HCT116 (cell line): ENCODE results near the gene COX15.

Source experiments
- CBX3 ChIP-seq: IDR thresholded peaks from 2 replicates; pipeline ENCODE4 v1.6.1; 2012; ENCODE audit warnings: low read depth
- CEBPB ChIP-seq: IDR thresholded peaks from 2 replicates; pipeline ENCODE4 v1.6.1; 2012; ENCODE audit warnings: low read depth
- EZH2 ChIP-seq: fragments of 200-600 bp; sonication (generic); IDR thresholded peaks from 2 replicates; pipeline ENCODE4 v1.6.1; 2017; ENCODE audit warnings: antibody characterized with exemption, mixed run types
- JUND ChIP-seq: IDR thresholded peaks from 2 replicates; pipeline ENCODE4 v1.6.1; 2012
- POLR2A ChIP-seq: IDR thresholded peaks from 2 replicates; pipeline ENCODE4 v1.7.0; 2011; ENCODE audit warnings: borderline replicate concordance; ENCODE audit not compliant: insufficient read depth, insufficient read length; ENCODE audit errors: extremely low read depth
- POLR2AphosphoS5 ChIP-seq: IDR thresholded peaks from 2 replicates; pipeline ENCODE4 v1.6.1; 2011; ENCODE audit warnings: mild to moderate bottlenecking, low read depth, low read length, moderate library complexity
- YY1 ChIP-seq: IDR thresholded peaks from 2 replicates; pipeline ENCODE4 v1.6.1; 2011; ENCODE audit warnings: low read length, low read depth, moderate library complexity, mild to moderate bottlenecking; ENCODE audit not compliant: insufficient replicate concordance; ENCODE audit errors: extremely low read depth
- ZFX ChIP-seq: fragments of 450-650 bp; IDR thresholded peaks from 2 replicates; pipeline ENCODE4 v1.6.1; 2017
- ZNF274 ChIP-seq: fragments of 200-500 bp; sonication (Bioruptor generic); IDR thresholded peaks from 2 replicates; pipeline ENCODE4 v1.6.1; 2014; ENCODE audit warnings: mild to moderate bottlenecking, low read depth, low read length, inconsistent platforms
- TF ChIP-seq, protein P1 (sequence below), 3 experiments: fragments of 200-600 bp in 1 of 3; sonication (generic) in 1 of 3; IDR thresholded peaks in 2 of 3; conservative IDR thresholded peaks in 1 of 3; 2 replicates each; pipeline ENCODE4 v1.5.1; 2012 to 2017; ENCODE audit warnings: low read depth in 2 of 3, low read length in 2 of 3, antibody characterized with exemption in 1 of 3, borderline replicate concordance in 1 of 3, control low read depth in 1 of 3, mild to moderate bottlenecking in 1 of 3, mixed read lengths in 1 of 3, mixed run types in 1 of 3, moderate library complexity in 1 of 3; ENCODE audit not compliant: insufficient read depth in 1 of 3
- TF ChIP-seq, protein P2 (sequence below): IDR thresholded peaks from 2 replicates; pipeline ENCODE4 v1.6.1; 2012
- TF ChIP-seq, protein P3 (sequence below): IDR thresholded peaks from 2 replicates; pipeline ENCODE4 v1.6.1; 2012
- TF ChIP-seq, protein P4 (sequence below): IDR thresholded peaks from 2 replicates; pipeline ENCODE4 v1.6.1; 2011; ENCODE audit warnings: mild to moderate bottlenecking, low read length, moderate library complexity; ENCODE audit not compliant: insufficient replicate concordance; ENCODE audit errors: extremely low read depth
- TF ChIP-seq, protein P5 (sequence below): IDR thresholded peaks from 2 replicates; pipeline ENCODE4 v1.6.1; 2012; ENCODE audit warnings: low read depth

DNA sequence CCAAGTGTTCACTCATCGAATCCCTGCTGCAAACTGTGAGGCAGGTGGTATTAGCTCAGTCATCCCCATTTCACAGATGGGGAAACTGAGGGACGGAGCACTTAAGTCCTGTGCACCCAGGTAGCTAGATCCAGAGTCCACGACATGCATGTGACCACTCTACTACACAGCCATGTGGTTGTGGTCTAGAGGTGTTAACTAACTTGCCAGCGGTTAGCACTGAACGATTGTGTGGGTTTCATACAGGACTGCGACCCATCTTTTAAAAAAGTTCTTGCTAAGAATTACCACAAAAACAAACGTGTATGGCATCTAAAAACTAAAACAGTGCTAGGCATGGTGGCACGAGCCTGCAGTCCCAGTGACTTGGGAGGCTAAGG, 34.4 kb upstream of the COX15 start:
- TF ChIP-seq, protein P1, sequence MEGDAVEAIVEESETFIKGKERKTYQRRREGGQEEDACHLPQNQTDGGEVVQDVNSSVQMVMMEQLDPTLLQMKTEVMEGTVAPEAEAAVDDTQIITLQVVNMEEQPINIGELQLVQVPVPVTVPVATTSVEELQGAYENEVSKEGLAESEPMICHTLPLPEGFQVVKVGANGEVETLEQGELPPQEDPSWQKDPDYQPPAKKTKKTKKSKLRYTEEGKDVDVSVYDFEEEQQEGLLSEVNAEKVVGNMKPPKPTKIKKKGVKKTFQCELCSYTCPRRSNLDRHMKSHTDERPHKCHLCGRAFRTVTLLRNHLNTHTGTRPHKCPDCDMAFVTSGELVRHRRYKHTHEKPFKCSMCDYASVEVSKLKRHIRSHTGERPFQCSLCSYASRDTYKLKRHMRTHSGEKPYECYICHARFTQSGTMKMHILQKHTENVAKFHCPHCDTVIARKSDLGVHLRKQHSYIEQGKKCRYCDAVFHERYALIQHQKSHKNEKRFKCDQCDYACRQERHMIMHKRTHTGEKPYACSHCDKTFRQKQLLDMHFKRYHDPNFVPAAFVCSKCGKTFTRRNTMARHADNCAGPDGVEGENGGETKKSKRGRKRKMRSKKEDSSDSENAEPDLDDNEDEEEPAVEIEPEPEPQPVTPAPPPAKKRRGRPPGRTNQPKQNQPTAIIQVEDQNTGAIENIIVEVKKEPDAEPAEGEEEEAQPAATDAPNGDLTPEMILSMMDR (IDR thresholded peaks at IDR 0.05 in 2 of 3, conservative IDR thresholded peaks at IDR 0.05 in 1 of 3; ENCODE audit: borderline replicate concordance in 1 of 3, insufficient read depth in 1 of 3, low read depth in 2 of 3, low read length in 2 of 3): no peak
- TF ChIP-seq CBX3: no peak
- TF ChIP-seq, protein P2, sequence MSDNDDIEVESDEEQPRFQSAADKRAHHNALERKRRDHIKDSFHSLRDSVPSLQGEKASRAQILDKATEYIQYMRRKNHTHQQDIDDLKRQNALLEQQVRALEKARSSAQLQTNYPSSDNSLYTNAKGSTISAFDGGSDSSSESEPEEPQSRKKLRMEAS: 0 out of 2 replicates have a peak, but pooled peaks have one; percentile 3
- no peak for TF ChIP-seq CEBPB
- TF ChIP-seq YY1: no peak
- TF ChIP-seq EZH2: no peak
- TF ChIP-seq, protein P3, sequence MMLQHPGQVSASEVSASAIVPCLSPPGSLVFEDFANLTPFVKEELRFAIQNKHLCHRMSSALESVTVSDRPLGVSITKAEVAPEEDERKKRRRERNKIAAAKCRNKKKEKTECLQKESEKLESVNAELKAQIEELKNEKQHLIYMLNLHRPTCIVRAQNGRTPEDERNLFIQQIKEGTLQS: no peak
- no peak for TF ChIP-seq POLR2AphosphoS5
- TF ChIP-seq, protein P4, sequence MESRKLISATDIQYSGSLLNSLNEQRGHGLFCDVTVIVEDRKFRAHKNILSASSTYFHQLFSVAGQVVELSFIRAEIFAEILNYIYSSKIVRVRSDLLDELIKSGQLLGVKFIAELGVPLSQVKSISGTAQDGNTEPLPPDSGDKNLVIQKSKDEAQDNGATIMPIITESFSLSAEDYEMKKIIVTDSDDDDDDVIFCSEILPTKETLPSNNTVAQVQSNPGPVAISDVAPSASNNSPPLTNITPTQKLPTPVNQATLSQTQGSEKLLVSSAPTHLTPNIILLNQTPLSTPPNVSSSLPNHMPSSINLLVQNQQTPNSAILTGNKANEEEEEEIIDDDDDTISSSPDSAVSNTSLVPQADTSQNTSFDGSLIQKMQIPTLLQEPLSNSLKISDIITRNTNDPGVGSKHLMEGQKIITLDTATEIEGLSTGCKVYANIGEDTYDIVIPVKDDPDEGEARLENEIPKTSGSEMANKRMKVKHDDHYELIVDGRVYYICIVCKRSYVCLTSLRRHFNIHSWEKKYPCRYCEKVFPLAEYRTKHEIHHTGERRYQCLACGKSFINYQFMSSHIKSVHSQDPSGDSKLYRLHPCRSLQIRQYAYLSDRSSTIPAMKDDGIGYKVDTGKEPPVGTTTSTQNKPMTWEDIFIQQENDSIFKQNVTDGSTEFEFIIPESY: no peak
- no peak for TF ChIP-seq POLR2A
- TF ChIP-seq, protein P5, sequence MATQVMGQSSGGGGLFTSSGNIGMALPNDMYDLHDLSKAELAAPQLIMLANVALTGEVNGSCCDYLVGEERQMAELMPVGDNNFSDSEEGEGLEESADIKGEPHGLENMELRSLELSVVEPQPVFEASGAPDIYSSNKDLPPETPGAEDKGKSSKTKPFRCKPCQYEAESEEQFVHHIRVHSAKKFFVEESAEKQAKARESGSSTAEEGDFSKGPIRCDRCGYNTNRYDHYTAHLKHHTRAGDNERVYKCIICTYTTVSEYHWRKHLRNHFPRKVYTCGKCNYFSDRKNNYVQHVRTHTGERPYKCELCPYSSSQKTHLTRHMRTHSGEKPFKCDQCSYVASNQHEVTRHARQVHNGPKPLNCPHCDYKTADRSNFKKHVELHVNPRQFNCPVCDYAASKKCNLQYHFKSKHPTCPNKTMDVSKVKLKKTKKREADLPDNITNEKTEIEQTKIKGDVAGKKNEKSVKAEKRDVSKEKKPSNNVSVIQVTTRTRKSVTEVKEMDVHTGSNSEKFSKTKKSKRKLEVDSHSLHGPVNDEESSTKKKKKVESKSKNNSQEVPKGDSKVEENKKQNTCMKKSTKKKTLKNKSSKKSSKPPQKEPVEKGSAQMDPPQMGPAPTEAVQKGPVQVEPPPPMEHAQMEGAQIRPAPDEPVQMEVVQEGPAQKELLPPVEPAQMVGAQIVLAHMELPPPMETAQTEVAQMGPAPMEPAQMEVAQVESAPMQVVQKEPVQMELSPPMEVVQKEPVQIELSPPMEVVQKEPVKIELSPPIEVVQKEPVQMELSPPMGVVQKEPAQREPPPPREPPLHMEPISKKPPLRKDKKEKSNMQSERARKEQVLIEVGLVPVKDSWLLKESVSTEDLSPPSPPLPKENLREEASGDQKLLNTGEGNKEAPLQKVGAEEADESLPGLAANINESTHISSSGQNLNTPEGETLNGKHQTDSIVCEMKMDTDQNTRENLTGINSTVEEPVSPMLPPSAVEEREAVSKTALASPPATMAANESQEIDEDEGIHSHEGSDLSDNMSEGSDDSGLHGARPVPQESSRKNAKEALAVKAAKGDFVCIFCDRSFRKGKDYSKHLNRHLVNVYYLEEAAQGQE: no peak
- TF ChIP-seq ZFX: no peak
- no peak for TF ChIP-seq ZNF274
- no peak for TF ChIP-seq JUND
